Measurements from ENCODE around the gene DHDDS. TPM values are rescaled to one million over a fixed set of nuclear protein-coding genes. Genes with fewer than 3 reads are reported as not detected.

DHDDS gene
- polyA plus RNA-seq, 3 donors: 21.3 to 27.4 (median 24.0) TPM

GRCh38 chr1:26459573-26460031, 27.5 kb downstream of the DHDDS start:
- Histone ChIP-seq H2AFZ (ENCODE audit: insufficient read depth, low read depth, low read length, poor library complexity, severe bottlenecking) (no peak overlapping the region), H3K9ac (ENCODE audit: insufficient read depth, low read length, poor library complexity, severe bottlenecking) (no peak overlapping the region), H3K4me3 (replicated peaks in 1 of 3; ENCODE audit: low read depth in 2 of 3, low read length in 3 of 3) (no peak overlapping the region), H3K9me3 (replicated peaks in 1 of 2; ENCODE audit: control insufficient read depth in 1 of 2, insufficient read depth in 1 of 2, low read length in 2 of 2) (no peaks in the 10 kb centered on the region), H3K4me2 (replicated peaks; ENCODE audit: extremely low read depth, low read length, poor library complexity, severe bottlenecking) (no peak overlapping the region), H3K27me3 (ENCODE audit: control insufficient read depth in 2 of 2, insufficient read depth in 2 of 2, low read length in 2 of 2) (no peaks in the 10 kb centered on the region), H3K79me2 (ENCODE audit: insufficient read depth, low read length) (peaks cover 2% of the 10 kb centered on the region), H4K20me1 (ENCODE audit: insufficient read depth, low read length) (no peaks in the 10 kb centered on the region), H3K36me3 (replicated peaks in 1 of 2; ENCODE audit: control insufficient read depth in 1 of 2, insufficient read depth in 2 of 2, low read length in 2 of 2) (peaks cover 77 to 97% of the 10 kb centered on the region in 2 donors), H3K27ac (ENCODE audit: low read depth in 1 of 2, low read length in 2 of 2) (no peak overlapping the region), H3K4me1 (ENCODE audit: control insufficient read depth in 1 of 2, insufficient read depth in 2 of 2, low read length in 2 of 2) (no peaks in the 10 kb centered on the region)
- Mint-ChIP-seq H3K36me3 (peaks cover 72 to 88% of the 10 kb centered on the region in 2 donors), H3K27me3 (ENCODE audit: low read depth in 3 of 3) (no peaks in the 10 kb centered on the region), H3K27ac (peak overlapping the region in 1 of 7 donors; percentile 9), H3K4me1 (no peaks in the 10 kb centered on the region), H3K9me3 (no peaks in the 10 kb centered on the region), H3K4me3 (no peak overlapping the region)
- intact Hi-C loops (cut with micrococcal nuclease): no loop called here
- no peak for DNase-seq
- 92% methylated on average over 3 of the region's 3 CpGs for WGBS (ENCODE audit: insufficient coverage)
- no peak for TF ChIP-seq CTCF (IDR thresholded peaks at IDR 0.05)

GRCh38 chr1:26468911-26469310, 36.8 kb downstream of the DHDDS start:
- peaks cover 38 to 59% of the 10 kb centered on the region in 2 donors for H3K36me3 ChIP-seq (replicated peaks in 1 of 2; ENCODE audit: control insufficient read depth in 1 of 2, insufficient read depth in 2 of 2, low read length in 2 of 2)
- H3K4me2 ChIP-seq (replicated peaks; ENCODE audit: extremely low read depth, low read length, poor library complexity, severe bottlenecking): no peak overlapping the region
- H3K27me3 Mint-ChIP-seq (ENCODE audit: low read depth in 3 of 3): peaks cover 0 to 3% (median 0%) of the 10 kb centered on the region in 3 donors
- H3K27ac Mint-ChIP-seq: peak overlapping the region in 3 of 7 donors; percentile 32 to 53 (median 45)
- H4K20me1 ChIP-seq (ENCODE audit: insufficient read depth, low read length): peaks cover 62% of the 10 kb centered on the region
- WGBS (ENCODE audit: insufficient coverage): 96% methylated on average over 8 of the region's 10 CpGs
- TF ChIP-seq CTCF (IDR thresholded peaks at IDR 0.05): no peak
- H3K36me3 Mint-ChIP-seq: peaks cover 53 to 68% of the 10 kb centered on the region in 2 donors
- no peak overlapping the region for H3K27ac ChIP-seq (ENCODE audit: low read depth in 1 of 2, low read length in 2 of 2)
- H3K4me1 ChIP-seq (ENCODE audit: control insufficient read depth in 1 of 2, insufficient read depth in 2 of 2, low read length in 2 of 2): peaks cover 33 to 37% of the 10 kb centered on the region in 2 donors
- H3K4me3 ChIP-seq (replicated peaks in 1 of 3; ENCODE audit: low read depth in 2 of 3, low read length in 3 of 3): no peak overlapping the region
- peaks cover 55% of the 10 kb centered on the region for H3K79me2 ChIP-seq (ENCODE audit: insufficient read depth, low read length)
- no peak overlapping the region for H2AFZ ChIP-seq (ENCODE audit: insufficient read depth, low read depth, low read length, poor library complexity, severe bottlenecking)
- H3K4me1 Mint-ChIP-seq: peaks cover 46% of the 10 kb centered on the region
- H3K9ac ChIP-seq (ENCODE audit: insufficient read depth, low read length, poor library complexity, severe bottlenecking): no peak overlapping the region
- no peak overlapping the region for H3K4me3 Mint-ChIP-seq
- H3K27me3 ChIP-seq (ENCODE audit: control insufficient read depth in 2 of 2, insufficient read depth in 2 of 2, low read length in 2 of 2): no peaks in the 10 kb centered on the region
- DNase-seq: no peak
- no peaks in the 10 kb centered on the region for H3K9me3 ChIP-seq (replicated peaks in 1 of 2; ENCODE audit: control insufficient read depth in 1 of 2, insufficient read depth in 1 of 2, low read length in 2 of 2)
- H3K9me3 Mint-ChIP-seq: no peaks in the 10 kb centered on the region
- intact Hi-C loops (cut with micrococcal nuclease): no loop called here
